OCI-LY1 (cell line): Measurements from ENCODE around the gene CLUH.

Experiments used
- EZH2 ChIP-seq: fragments of 200-600 bp; sonication (generic), shearing (Covaris generic); IDR thresholded peaks from 2 replicates; pipeline ENCODE4 v1.8.0; 2017; ENCODE audit warnings: borderline replicate concordance, mixed run types, mild to moderate bottlenecking, antibody characterized with exemption, low read length, moderate library complexity, mixed read lengths
- TF ChIP-seq, protein P1 (sequence below): fragments of 200-600 bp; sonication (generic), shearing (Covaris generic); IDR thresholded peaks from 2 replicates; pipeline ENCODE4 v1.5.1; 2017; ENCODE audit warnings: mild to moderate bottlenecking, antibody characterized with exemption, low read length, moderate library complexity, mixed read lengths

DNA sequence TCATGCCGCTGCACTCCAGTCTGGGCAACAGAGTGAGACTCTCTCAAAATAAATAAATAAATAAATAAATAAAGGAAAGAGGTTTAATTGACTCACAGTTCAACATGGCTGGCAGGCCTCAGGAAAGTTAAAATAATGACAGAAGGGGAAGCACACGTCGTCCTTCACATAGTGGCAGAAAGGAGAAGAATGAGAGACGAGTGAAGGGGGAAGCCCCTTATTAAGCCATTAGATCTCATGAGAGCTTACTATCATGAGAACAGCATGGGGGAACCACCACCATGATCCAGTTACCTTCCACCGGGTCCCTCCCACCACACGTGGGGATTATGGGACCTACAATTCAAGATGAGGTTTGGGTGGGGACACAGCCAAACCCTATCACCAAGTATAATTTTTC, 63.6 kb downstream of the CLUH start:
- TF ChIP-seq, protein P1, sequence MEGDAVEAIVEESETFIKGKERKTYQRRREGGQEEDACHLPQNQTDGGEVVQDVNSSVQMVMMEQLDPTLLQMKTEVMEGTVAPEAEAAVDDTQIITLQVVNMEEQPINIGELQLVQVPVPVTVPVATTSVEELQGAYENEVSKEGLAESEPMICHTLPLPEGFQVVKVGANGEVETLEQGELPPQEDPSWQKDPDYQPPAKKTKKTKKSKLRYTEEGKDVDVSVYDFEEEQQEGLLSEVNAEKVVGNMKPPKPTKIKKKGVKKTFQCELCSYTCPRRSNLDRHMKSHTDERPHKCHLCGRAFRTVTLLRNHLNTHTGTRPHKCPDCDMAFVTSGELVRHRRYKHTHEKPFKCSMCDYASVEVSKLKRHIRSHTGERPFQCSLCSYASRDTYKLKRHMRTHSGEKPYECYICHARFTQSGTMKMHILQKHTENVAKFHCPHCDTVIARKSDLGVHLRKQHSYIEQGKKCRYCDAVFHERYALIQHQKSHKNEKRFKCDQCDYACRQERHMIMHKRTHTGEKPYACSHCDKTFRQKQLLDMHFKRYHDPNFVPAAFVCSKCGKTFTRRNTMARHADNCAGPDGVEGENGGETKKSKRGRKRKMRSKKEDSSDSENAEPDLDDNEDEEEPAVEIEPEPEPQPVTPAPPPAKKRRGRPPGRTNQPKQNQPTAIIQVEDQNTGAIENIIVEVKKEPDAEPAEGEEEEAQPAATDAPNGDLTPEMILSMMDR = no peak
- TF ChIP-seq EZH2 = no peak
